ENCODE results near the gene STAC. TPM values are rescaled to one million over a fixed set of nuclear protein-coding genes. Genes with fewer than 3 reads are reported as not detected.

The STAC gene
- total RNA-seq, 1 donor from 2014 or later, result 51.4 TPM

DNA sequence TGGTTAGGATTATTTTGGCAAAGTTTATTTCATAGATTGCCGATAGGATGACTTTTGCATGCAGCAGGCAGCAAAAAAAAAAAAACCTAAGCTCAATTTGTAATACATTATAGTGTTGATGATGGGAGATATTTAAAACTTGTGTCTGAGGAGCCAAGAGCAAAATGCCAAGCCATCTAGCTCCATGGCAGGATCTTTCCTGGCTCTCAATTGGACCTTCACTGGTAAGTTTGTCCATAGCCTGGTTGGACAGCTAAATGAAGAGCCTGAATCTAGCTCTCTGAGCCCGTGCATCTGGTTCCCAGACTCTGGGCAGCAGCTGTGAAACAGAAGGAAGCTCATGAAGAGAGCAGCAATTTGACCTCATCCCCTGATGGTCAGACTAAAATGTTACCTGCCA lies 17.5 kb downstream of the STAC start:
- intact Hi-C loops (cut with DNase I), result no loop called here
- ATAC-seq, result no peak
- Histone ChIP-seq H3K27me3 (ENCODE audit: low read depth) (no peaks in the 10 kb centered on the region), H3K9me3 (no peaks in the 10 kb centered on the region), H3K36me3 (no peaks in the 10 kb centered on the region), H3K4me1 (no peaks in the 10 kb centered on the region), H3K27ac (no peak overlapping the region), H3K4me3 (no peak overlapping the region)
- DNase-seq, result no peak
- TF ChIP-seq, protein P1, sequence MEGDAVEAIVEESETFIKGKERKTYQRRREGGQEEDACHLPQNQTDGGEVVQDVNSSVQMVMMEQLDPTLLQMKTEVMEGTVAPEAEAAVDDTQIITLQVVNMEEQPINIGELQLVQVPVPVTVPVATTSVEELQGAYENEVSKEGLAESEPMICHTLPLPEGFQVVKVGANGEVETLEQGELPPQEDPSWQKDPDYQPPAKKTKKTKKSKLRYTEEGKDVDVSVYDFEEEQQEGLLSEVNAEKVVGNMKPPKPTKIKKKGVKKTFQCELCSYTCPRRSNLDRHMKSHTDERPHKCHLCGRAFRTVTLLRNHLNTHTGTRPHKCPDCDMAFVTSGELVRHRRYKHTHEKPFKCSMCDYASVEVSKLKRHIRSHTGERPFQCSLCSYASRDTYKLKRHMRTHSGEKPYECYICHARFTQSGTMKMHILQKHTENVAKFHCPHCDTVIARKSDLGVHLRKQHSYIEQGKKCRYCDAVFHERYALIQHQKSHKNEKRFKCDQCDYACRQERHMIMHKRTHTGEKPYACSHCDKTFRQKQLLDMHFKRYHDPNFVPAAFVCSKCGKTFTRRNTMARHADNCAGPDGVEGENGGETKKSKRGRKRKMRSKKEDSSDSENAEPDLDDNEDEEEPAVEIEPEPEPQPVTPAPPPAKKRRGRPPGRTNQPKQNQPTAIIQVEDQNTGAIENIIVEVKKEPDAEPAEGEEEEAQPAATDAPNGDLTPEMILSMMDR (IDR thresholded peaks at IDR 0.05), result no peak

GRCh38 chr3:36399933-36400332 lies 19.6 kb downstream of the STAC start:
- no peak overlapping the region for H3K27ac ChIP-seq
- H3K36me3 ChIP-seq, result no peaks in the 10 kb centered on the region
- intact Hi-C loops (cut with DNase I), result no loop called here
- DNase-seq, result no peak
- no peaks in the 10 kb centered on the region for H3K9me3 ChIP-seq
- no peaks in the 10 kb centered on the region for H3K4me1 ChIP-seq
- TF ChIP-seq, protein P1 (IDR thresholded peaks at IDR 0.05), result no peak
- ATAC-seq, result no peak
- no peak overlapping the region for H3K4me3 ChIP-seq
- no peaks in the 10 kb centered on the region for H3K27me3 ChIP-seq (ENCODE audit: low read depth)

GRCh38 chr3:36401056-36401455 lies 20.8 kb downstream of the STAC start:
- Histone ChIP-seq H3K4me1 (no peaks in the 10 kb centered on the region), H3K4me3 (no peak overlapping the region), H3K36me3 (no peaks in the 10 kb centered on the region), H3K9me3 (no peaks in the 10 kb centered on the region), H3K27ac (no peak overlapping the region), H3K27me3 (ENCODE audit: low read depth) (no peaks in the 10 kb centered on the region)
- TF ChIP-seq, protein P1 (IDR thresholded peaks at IDR 0.05), result no peak
- no peak for DNase-seq
- no peak for ATAC-seq
- intact Hi-C loops (cut with DNase I), result no loop called here

GRCh38 chr3:36403661-36404060 lies 23.4 kb downstream of the STAC start:
- Histone ChIP-seq H3K9me3 (no peaks in the 10 kb centered on the region), H3K27me3 (ENCODE audit: low read depth) (no peaks in the 10 kb centered on the region), H3K27ac (no peak overlapping the region), H3K4me3 (no peak overlapping the region), H3K4me1 (no peaks in the 10 kb centered on the region), H3K36me3 (no peaks in the 10 kb centered on the region)
- DNase-seq, result no peak
- ATAC-seq, result no peak
- intact Hi-C loops (cut with DNase I), result no loop called here
- TF ChIP-seq, protein P1 (IDR thresholded peaks at IDR 0.05), result no peak

DNA sequence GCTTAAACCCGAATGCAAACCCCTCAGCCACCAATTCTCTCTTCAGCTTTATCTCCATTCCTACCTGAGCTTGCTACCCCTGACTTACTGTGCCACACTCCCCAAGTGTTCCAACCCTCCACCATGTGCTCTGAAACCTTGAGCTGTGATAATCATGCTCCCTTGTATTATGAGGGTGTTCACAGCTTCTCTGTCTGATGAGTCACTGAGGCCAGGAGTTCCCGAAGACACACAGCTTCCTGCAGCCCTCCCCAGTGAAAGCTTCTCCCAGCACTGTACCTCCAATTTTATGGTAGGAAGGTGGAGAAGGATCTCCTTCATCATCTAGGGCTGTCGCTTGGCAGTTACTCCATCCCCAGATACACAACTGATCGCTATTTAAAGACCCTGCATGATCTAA lies 24.9 kb downstream of the STAC start:
- H3K9me3 ChIP-seq, result no peaks in the 10 kb centered on the region
- intact Hi-C loops (cut with DNase I), result no loop called here
- DNase-seq, result no peak
- TF ChIP-seq, protein P1 (IDR thresholded peaks at IDR 0.05), result no peak
- no peak overlapping the region for H3K4me3 ChIP-seq
- H3K4me1 ChIP-seq, result no peaks in the 10 kb centered on the region
- H3K36me3 ChIP-seq, result no peaks in the 10 kb centered on the region
- no peaks in the 10 kb centered on the region for H3K27me3 ChIP-seq (ENCODE audit: low read depth)
- H3K27ac ChIP-seq, result no peak overlapping the region
- ATAC-seq, result no peak

- DNase-seq (no peak), ATAC-seq (no peak)
- H3K36me3 ChIP-seq, result no peaks in the 10 kb centered on the region
- no peaks in the 10 kb centered on the region for H3K27me3 ChIP-seq (ENCODE audit: low read depth)
- no peaks in the 10 kb centered on the region for H3K9me3 ChIP-seq
- no peaks in the 10 kb centered on the region for H3K4me1 ChIP-seq
- TF ChIP-seq, protein P1 (IDR thresholded peaks at IDR 0.05), result no peak
- no peak overlapping the region for H3K4me3 ChIP-seq
- H3K27ac ChIP-seq, result no peak overlapping the region
- intact Hi-C loops (cut with DNase I), result no loop called here
Measured at GRCh38 chr3:36408146-36408545, 27.8 kb downstream of the STAC start.

Measured in lower lobe of right lung (tissue), 2 donors.